SK-N-MC (cell line): ENCODE results near the gene SYCP2.
A peak's percentile ranks its signal among the peaks of the same experiment; 100 is the strongest.

ENCODE experiments used
- DNase-seq: peaks from one replicate; pipeline ENCODE4 v3.0.0-alpha.2; 2011; ENCODE audit warnings: low read depth, low spot score
- H3K27ac ChIP-seq: fragments of 200-600 bp; sonication (generic); 2 replicates; pipeline ENCODE4 v1.5.1; 2016; ENCODE audit warnings: mixed run types
- H3K36me3 ChIP-seq: fragments of 200-600 bp; sonication (generic); 2 replicates; pipeline ENCODE4 v1.6.1; 2017; ENCODE audit warnings: antibody characterized with exemption, low read length, mixed read lengths; ENCODE audit not compliant: insufficient read depth
- H3K4me3 ChIP-seq: fragments of 200-600 bp; sonication (generic); 2 replicates; pipeline ENCODE4 v1.5.1; 2016
- H3K9ac ChIP-seq: fragments of 200-600 bp; sonication (generic); 2 replicates; pipeline ENCODE4 v1.8.0; 2017; ENCODE audit warnings: mixed run types, mixed read lengths; ENCODE audit not compliant: insufficient read length
- H3K9me3 ChIP-seq: fragments of 200-600 bp; sonication (generic); 2 replicates; pipeline ENCODE4 v1.6.1; 2017; ENCODE audit warnings: low read depth, mild to moderate bottlenecking, antibody characterized with exemption, low read length, moderate library complexity, mixed read lengths
- EZH2 ChIP-seq: fragments of 200-600 bp; sonication (generic); IDR thresholded peaks from one replicate; pipeline ENCODE4 v1.6.1; 2017; ENCODE audit warnings: antibody characterized with exemption
- FOXP2 ChIP-seq: optimal IDR thresholded peaks from 2 replicates; pipeline ENCODE3; 2011; ENCODE audit warnings: mild to moderate bottlenecking, moderate library complexity; ENCODE audit not compliant: insufficient read depth; ENCODE audit errors: extremely low read length, control extremely low read depth
- POLR2AphosphoS5 ChIP-seq: IDR thresholded peaks from 2 replicates; pipeline ENCODE4 v1.6.1; 2012; ENCODE audit warnings: mild to moderate bottlenecking, low read depth, low read length, borderline replicate concordance

SYCP2 gene

GRCh38 chr20:59931511-59932312 is 1.7 kb downstream of the SYCP2 start:
- no peaks in the 10 kb centered on the region for H3K9me3 ChIP-seq
- H3K36me3 ChIP-seq, result no peaks in the 10 kb centered on the region
- H3K27ac ChIP-seq, result peak overlapping the region; percentile 77
- no peak overlapping the region for H3K4me3 ChIP-seq
- peak overlapping the region; percentile 35 for H3K9ac ChIP-seq
- TF ChIP-seq EZH2 (no peak), FOXP2 (no peak), POLR2AphosphoS5 (no peak)
- no peak for DNase-seq

DNA sequence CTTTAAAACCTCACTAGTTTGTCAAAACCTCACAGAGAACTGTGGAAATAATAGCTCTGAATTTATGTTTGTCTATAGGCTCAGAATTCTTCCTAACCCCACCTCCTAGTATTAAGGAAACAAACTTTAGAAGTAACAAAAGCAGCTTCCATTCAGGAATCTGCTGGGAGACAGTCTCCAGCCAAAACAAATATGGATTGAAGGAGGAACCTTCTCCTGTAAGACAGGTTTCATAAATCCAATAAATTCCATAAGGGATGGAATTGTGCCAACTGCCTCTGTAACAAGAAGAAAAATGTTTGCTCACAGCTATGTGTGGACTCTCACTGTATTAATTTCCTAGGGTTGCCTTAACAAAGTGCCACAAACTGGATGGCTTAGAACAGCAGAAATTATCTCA is 7.5 kb downstream of the SYCP2 start:
- H3K27ac ChIP-seq, result peak overlapping the region; percentile 27; the same call in 1 of the 2 replicates
- TF ChIP-seq FOXP2, result no peak
- no peak for TF ChIP-seq EZH2
- no peak for TF ChIP-seq POLR2AphosphoS5
- no peak for DNase-seq
- H3K4me3 ChIP-seq, result no peak overlapping the region
- no peak overlapping the region for H3K9ac ChIP-seq
- H3K36me3 ChIP-seq, result no peaks in the 10 kb centered on the region
- no peaks in the 10 kb centered on the region for H3K9me3 ChIP-seq

GRCh38 chr20:59925359-59925758 is 8.1 kb downstream of the SYCP2 start:
- TF ChIP-seq EZH2 (no peak), FOXP2 (no peak), POLR2AphosphoS5 (no peak)
- no peaks in the 10 kb centered on the region for H3K9me3 ChIP-seq
- DNase-seq, result no peak
- no peak overlapping the region for H3K27ac ChIP-seq
- no peak overlapping the region for H3K4me3 ChIP-seq
- H3K9ac ChIP-seq, result no peak overlapping the region
- H3K36me3 ChIP-seq, result no peaks in the 10 kb centered on the region

GRCh38 chr20:59923514-59923913 is 9.9 kb downstream of the SYCP2 start:
- Histone ChIP-seq H3K9me3 (no peaks in the 10 kb centered on the region), H3K4me3 (no peak overlapping the region), H3K27ac (no peak overlapping the region), H3K36me3 (no peaks in the 10 kb centered on the region), H3K9ac (no peak overlapping the region)
- DNase-seq, result no peak
- TF ChIP-seq EZH2 (no peak), FOXP2 (no peak), POLR2AphosphoS5 (no peak)

DNA sequence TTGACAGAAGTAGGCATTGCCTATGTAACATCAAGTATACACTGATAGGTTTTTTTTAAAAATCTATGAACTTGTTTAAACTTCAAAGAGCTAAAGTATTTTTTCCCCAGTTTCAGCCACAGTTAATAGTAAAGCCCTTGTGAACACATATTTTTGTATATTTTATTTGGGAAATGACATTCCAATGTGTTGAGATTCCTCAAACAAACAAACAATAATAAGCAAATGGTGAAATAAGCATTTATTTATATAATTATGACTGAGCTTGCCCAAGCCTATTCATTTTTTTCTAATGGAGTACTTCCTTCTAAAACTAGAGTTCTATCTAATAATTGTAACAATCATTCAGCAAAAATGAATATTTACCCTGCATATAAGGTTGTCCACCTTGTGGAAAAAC is 12.5 kb downstream of the SYCP2 start:
- Histone ChIP-seq H3K9me3 (no peaks in the 10 kb centered on the region), H3K36me3 (no peaks in the 10 kb centered on the region), H3K27ac (no peak overlapping the region), H3K4me3 (no peak overlapping the region), H3K9ac (no peak overlapping the region)
- TF ChIP-seq EZH2 (no peak), POLR2AphosphoS5 (no peak), FOXP2 (no peak)
- DNase-seq, result no peak

DNA sequence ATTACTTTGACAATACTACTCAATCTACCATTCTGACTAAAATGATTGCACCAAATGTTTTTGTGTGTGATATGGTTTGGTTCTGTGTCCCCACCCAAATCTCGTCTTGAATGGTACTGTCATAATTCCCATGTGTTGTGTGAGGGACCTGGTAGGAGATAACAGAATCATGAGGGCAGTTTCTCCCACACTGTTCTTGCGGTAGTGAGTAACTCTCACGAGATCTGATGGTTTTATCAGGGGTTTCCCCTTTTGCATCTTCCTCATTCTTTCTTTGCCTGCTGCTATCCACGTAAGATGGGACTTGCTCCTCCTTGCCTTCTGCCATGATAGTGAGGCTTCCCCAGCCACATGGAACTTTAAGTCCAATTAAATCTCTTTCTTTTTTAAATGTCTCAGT is 20.8 kb downstream of the SYCP2 start:
- no peak for DNase-seq
- TF ChIP-seq EZH2 (no peak), FOXP2 (no peak), POLR2AphosphoS5 (no peak)
- H3K9ac ChIP-seq, result no peak overlapping the region
- no peaks in the 10 kb centered on the region for H3K36me3 ChIP-seq
- no peaks in the 10 kb centered on the region for H3K9me3 ChIP-seq
- no peak overlapping the region for H3K27ac ChIP-seq
- no peak overlapping the region for H3K4me3 ChIP-seq

GRCh38 chr20:59911041-59911440 is 22.4 kb downstream of the SYCP2 start:
- Histone ChIP-seq H3K9me3 (no peaks in the 10 kb centered on the region), H3K4me3 (no peak overlapping the region), H3K9ac (no peak overlapping the region), H3K27ac (no peak overlapping the region), H3K36me3 (no peaks in the 10 kb centered on the region)
- TF ChIP-seq FOXP2 (no peak), EZH2 (no peak), POLR2AphosphoS5 (no peak)
- no peak for DNase-seq

DNA sequence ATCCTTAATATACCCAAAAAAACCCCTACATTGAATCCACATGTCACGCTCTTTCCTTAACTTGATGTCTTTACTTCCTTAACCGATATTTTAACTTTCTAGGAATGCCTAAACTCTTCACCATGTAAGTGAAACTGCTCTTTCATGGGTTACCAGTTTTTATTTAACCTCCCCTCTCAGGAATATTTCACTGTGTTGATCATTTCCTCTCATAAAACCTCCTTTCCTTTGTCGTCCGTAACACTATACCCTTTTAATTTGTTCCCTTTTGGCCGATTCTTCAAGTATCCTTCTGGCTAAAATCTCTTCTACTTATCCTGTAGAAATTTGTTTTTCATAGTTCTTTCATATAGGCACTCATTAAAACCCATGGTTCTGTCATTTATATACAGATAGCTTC is 24.6 kb downstream of the SYCP2 start:
- no peak for DNase-seq

GRCh38 chr20:59903621-59904020 is 29.8 kb downstream of the SYCP2 start:
- TF ChIP-seq FOXP2 (no peak), EZH2 (no peak), POLR2AphosphoS5 (no peak)
- Histone ChIP-seq H3K36me3 (no peaks in the 10 kb centered on the region), H3K9me3 (no peaks in the 10 kb centered on the region), H3K27ac (no peak overlapping the region), H3K4me3 (no peak overlapping the region), H3K9ac (no peak overlapping the region)
- DNase-seq, result no peak

More for the DNA sequence above, 24.6 kb downstream of the SYCP2 start:
- Histone ChIP-seq H3K4me3 (no peak overlapping the region), H3K9ac (no peak overlapping the region), H3K36me3 (no peaks in the 10 kb centered on the region), H3K27ac (no peak overlapping the region), H3K9me3 (no peaks in the 10 kb centered on the region)
- no peak for TF ChIP-seq EZH2
- no peak for TF ChIP-seq FOXP2
- TF ChIP-seq POLR2AphosphoS5, result no peak
